Measurements from ENCODE around the gene RNF157.
"Not testable (repeated sequence)": the region's sequence is repeated elsewhere in the genome, so short reads cannot be mapped to it uniquely, and the experiment has no call there.

The RNF157 gene

DNA sequence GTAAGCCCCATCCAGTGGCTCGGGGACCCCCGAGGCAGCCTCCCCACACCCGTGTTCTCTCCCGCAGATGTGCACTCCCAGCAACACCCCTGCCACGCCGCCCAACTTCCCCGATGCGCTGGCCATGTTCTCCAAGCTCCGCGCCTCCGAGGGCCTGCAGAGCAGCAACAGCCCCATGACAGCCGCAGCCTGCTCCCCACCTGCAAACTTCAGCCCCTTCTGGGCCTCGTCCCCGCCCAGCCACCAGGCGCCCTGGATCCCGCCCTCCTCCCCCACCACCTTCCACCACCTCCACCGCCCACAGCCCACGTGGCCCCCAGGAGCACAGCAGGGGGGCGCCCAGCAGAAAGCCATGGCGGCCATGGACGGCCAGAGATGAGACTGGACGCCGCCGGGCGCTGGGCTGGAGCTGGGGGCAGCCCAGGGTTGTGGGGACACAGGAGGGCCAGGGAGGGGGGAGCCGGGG, 29.9 kb upstream of the RNF157 start:
- DNase-seq = no peak

DNA sequence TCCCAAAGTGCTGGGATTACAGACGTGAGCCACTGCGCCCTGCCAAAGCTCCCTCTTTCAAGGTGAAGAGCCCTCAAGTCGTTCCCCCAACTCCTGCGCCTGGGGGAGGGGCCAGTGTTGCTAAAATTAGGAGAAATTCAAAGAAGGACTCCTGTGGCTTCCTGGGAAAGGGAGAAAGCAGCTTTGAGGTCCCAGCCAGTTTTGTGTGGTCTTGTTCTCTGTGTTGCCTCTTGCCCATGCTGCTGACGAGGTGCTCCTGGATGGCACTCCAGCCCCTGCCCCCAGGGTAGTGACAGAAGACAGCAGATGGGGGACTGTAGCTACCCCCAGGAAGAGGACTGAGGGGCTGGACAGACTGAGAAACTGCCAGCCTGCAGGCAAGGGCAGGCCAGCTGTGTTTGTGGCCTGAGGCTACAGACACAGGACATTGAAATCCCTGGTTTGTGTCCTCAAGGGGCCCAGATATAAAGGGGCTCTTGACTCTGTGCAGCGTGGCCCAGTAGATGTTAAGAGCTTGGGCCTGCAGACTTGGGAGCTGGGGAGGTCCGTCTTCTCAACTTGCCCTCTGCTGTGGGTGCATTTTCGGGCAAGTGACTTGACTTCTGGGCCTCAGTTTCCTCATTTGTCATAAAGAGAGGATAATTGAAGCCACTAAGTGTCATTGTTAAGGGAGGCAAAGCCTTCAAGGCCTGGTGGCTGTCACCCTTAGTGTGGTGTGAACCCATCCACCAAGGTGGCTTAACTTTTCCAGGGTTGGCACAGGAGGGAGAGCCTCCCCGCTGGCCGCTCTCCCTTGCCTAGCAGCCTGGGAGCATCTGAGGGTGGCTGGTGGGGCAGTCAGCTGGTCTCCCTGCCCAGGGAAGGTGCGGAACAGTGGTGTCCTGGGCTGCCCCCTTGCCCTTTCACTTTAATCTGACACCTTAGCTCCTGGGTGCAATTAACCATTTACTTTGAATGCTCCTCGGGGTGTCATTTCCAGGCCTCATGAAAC, 29.0 kb upstream of the RNF157 start:
- no peak for DNase-seq

DNA sequence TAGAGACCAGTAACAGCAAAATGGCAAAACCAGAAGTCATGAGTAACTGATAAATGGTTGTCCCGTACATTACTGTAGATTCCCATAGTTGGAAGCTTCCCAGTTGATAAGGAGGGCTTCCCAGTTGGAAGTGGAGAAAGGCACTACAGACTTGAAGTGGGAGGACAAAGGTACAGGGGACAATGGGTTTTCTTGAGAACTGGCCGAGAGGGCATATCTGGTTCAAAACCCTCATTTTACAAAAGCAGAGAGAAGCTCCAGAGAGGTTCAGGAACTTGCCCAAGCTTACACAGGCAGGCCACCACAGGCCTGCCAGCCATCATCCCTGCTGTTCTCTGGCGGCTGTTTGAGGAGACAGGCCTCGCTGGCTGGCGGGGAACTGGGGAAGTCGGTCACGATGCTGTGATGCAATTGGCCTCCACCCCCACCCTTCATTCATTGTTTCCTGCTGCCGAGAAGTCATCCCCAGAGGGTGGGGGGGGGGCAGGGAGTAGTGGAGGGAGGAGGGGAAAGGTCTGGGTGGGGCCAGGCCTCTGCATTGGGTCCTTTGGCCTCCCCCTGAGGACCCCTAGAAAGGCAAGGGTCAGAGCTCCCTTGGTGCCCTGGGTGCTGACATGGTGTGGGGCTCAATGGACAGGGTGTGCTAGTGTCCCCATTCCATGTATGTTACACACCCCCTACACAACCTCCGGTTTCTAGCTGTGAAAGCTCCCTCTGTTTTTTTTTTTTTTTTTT, 27.9 kb upstream of the RNF157 start:
- DNase-seq = peak; percentile 47

DNA sequence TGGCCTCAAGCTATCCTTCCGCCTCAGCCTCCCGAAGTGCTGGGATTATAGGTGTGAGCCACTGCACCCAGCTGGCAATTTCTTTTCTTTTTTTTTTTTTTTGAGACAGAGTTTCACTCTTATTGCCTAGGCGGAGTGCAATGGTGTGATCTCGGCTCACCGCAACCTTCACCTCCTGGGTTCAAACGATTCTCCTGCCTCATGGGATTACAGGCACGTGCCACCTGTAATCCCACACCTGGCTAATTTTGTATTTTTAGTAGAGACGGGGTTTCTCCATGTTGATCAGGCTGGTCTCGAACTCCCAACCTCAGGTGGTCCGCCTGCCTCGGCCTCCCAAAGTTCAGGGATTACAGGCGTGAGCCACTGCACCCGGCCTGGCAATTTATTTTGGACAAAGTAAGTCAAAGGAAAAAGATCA, 27.3 kb upstream of the RNF157 start:
- DNase-seq = not testable (repeated sequence)

DNA sequence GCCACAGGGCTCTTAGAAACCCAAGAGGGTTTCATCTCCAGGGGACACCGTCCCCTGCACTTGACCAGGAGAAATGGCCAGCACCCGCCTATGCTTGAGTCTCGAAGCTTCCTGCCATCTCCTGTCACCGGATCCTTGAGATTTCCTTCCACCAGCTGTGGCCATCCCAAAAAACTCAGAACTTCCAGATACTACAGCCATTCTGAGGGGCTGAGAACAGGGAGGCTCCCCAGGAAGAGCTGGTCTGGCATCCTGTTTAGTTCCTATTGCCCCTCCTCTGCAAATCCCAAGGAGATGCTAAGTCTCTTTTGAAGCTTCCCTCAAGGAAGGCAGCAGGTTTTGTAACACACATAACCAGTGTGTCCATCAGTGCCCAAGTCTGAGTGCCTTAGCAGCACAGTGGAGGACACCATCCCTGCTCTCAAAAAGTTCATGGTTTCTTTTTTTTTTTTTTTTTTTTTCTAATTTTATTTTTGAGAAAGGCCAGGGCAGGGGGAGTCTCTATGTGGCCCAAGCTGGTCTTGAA, 26.8 kb upstream of the RNF157 start:
- DNase-seq = no peak

DNA sequence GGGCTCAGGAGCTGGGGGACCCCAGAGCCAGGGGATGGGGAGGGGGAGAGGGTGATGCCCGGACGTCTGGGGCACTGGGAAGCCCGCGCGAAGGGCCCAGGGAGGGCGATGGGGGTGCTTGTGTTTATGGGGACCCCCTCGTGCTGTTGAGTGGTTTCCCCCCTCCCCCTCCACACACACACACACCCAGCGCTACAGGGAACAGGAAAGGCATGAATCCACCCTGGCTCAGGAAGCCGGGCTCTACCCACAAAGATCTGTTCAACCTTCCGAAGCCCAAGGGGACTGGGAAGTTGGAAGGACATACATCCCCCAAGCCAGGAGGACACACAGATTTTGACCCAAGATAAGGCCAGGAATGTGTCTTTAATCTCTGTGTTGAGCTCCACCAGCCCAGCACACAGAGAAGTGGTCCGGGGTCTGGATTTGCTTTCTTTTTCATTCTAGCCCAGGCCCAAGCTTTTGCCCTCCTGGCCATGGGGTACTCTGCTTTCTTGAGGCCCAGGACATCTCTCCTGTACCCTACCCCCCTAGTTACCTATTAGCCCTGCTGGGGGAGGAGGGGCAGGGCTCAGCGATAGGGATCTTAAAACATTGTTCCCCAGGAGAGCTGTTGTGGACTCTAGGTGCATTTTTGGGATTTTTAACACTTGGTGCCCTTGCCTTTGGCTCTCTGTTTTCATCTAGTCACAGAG, 26.1 kb upstream of the RNF157 start:
- no peak for DNase-seq

DNA sequence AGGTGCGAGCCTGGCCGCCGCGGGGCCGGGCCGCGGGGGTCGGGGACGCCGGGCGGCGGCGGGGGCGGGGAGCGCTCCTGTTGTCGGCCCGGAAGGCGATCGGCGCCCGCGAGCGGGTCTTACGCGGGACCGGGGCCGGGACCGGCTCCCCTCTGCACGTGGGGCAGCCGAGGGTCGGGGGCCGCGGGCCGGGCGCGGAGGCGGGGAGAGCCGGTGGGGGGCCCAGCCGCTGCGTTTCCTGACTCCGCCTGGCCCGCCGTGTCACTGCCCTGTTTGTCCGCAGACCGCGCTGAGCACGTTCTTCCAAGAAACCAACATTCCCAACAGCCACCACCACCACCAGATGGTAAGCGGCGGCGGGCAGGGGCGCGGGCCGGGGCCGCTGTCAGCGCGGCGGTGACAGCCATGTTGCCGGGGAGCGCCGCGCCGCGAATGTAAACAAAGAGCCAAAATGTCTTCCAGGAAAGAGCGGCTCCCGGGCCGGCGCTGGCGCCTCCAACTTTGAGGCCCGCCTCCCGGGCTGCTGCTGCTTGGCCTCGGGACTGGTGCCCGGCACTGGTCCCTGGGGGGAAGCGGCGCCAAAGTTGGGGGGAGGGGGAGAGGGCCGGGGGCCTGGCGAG, 25.4 kb upstream of the RNF157 start:
- DNase-seq = peak; percentile 47

DNA sequence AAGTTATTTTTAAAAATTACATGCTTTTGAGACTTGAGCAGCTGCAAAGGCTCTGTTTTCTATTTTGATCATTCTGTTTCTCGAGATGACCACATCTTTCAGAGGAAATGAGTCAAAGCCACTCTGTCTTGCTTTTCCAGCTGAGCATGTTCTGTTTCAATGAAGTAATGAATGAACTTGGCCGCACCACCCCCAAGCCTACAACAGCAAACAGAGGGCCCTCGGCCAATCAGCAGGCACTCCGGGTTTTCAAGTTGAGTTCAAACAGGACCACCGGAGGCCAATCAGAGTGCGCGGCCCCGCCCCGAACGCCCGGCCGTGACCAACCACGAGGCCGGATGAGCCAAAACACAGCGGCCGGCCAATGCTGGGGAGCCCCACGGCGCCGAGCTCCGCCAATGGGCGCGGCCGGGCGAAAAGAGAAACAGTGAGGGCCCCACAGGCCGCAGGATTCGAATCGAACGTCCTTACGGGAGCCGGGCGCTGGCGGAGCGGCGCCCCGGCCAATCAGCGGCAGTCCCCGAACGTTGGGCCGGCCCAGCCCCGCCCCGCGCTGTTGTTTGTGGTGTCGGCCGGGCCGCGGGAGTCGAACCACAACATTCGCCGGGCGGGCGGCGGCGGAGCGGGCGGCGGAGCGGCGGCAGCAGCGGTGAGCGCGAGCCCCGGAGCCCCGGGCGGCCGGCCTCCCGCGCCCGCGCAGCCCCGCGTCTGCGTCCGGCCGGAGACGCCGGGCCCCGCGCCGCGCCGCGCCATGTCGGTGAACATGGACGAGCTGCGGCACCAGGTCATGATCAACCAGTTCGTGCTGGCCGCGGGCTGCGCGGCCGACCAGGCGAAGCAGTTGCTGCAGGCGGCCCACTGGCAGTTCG, 24.7 kb upstream of the RNF157 start, which contains the start of gene UBALD2:
Gene UBALD2, plus strand, starts transcription at position 594 of the 869 bp plus-strand sequence. Its CDS starts 158 bp downstream, at position 752.
- peak; percentile 99 for DNase-seq

DNA sequence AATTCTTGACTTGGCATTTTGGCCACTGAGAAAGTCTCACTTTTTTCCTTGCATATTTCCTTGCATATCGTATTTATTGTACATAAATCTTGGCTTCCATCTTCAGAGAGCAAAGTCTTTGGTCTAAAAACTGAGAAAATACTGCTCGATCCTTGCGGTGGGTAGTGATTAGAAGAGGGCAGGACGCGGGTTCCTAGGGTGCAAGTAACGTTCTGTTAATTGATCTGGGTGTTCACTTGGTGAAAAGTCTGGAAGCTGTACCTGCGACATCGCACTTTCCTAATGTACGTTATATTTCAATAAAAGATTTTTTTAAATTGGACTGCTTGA, 24.1 kb upstream of the RNF157 start:
- no peak for DNase-seq

DNA sequence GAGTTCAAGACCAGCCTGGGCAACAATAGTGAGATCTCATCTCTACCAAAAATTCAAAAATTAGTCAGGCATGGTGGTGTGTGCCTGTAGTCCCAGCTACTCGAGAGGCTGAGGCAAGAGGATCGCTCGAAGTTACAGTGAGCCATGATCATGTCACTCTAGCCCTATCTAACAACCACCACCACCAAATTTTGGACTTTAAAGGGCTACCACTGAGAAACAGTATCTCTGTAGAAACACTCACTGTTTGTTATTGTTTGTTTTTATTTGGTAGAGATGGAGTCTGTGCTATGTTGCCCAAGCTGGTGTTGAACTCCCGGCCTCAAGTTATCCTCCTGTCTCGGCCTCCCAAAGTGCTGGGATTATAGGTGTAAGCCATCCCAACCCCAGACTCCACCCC, 23.6 kb upstream of the RNF157 start:
- no peak for DNase-seq

DNA sequence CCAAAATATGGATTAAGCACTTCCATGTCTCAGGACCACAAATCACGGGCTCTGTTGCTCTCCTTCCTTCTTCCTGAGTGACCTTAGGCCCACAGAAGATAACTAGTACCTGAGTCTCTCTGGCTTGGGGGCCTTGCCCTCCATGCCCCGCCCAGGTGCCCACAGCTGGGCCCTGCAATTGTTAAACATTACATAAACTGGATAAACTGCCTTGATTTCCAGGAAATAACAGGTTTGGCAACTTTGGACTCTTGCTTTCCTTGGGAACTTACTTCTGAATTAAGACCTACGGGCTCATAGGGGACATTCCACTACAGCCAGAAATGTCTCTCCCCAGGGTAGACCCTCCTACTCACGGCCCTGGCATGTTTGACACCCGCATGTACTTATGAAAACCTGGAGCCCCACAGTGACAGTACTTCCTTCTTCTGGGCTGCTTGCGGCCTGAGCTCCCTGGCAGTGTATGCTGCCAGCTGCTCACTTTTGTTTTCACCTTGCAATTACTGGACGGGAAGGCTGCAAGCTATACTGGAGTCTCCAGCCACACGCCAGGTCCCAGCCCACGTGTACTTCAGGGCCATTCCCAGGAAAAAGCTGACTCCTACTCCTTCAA, 22.5 kb upstream of the RNF157 start:
- no peak for DNase-seq

DNA sequence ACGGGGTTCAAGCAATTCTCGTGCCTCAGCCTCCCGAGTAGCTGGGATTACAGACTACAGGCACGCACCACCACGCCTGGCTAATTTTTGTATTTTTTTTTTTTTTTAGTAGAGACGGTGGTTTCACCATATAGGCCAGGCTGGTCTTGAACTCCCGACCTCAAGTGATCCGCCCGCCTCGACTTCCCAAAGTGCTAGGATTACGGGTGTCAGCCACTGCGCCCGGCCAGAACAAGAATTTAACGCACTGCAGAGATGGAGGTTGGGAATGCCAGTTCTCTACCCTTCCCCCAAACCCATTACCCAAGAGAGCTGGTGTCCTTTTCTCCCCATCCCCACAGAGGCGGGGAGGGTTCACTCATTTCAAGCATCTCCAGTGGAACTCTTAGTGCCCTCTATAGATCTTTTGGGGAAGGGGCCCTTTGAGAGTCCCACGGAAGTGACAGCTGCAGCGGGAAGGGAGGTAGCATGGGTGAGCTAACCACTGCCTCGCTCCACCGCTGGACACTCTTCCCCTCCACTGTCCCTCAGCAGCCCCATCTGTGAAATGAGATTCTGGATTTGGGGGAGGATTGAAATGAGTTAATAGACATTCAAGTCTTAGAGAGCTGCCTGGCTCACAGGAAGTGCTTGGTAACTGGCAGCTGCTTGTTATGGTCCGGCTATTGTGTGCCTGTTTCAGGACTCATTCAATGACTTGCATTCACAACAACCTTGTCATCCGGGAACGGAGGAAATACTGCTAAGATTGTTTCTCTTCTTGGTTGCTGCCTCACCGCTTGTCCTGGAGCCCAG, 21.3 kb upstream of the RNF157 start:
- DNase-seq = no peak

DNA sequence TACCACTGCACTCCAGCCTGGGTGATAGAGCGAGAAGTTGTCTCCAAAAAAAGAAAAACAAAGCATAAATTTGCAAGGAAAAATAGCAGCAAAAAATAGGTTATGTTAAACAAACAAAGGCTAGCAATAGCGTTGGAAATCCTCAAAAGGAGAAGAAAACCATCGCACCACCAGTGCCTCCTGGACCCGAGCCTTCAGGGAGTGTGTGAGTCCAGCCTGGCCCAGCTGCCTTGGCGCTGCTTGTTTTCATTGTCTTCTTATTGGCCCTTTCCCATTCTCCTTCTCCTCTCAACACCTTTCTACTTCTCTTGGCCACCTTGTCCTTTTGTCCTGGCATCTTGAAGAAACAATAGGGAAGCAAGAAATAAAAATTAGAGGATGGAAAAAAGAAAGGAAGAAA, 20.4 kb upstream of the RNF157 start:
- DNase-seq = no peak

DNA sequence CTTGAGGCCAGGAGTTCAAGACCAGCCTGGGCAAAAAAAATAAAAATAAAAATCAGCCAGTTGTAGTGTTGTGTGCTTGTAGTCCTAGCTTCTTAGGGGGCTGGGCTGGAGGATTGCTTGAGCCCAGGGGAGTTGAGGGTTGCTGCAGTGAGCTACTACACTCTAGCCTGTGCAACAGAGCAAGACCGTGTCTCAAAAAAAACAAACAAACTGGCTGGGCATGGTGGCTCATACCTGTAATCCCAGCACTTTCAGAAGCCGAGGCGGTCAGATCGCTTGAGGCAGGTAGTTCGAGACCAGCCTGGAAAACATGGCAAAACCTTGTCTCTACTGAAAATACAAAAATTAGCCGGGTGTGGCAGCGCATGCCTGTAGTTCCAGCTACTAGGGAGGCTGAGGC, 19.9 kb upstream of the RNF157 start:
- no peak for DNase-seq

DNA sequence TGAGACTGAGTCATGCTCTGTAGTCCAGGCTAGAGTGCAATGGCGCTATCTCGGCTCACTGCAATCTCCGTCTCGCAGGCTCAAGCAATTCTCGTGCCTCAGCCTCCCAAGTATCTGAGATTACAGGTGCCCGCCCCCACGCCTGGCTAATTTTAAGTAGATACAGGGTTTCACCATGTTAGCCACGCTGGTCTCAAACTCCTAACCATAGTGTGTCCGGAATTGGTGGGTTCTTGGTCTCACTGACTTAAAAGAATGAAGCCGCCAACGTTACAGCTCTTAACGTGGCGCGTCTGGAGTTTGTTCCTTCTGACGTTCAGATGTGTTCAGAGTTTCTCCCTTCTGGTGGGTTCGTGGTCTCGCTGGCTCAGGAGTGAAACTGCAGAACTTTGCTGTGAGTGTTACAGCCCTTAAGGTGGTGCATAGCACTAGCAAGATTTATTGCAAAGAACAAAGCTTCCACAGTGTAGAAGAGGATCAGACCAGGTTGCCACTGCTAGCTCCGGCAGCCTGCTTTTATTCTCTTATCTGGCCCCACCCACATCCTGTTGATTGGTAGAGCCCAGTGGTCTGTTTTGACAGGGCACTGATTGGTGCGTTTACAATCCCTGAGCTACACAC, 16.2 kb upstream of the RNF157 start:
- DNase-seq = peak; percentile 47

DNA sequence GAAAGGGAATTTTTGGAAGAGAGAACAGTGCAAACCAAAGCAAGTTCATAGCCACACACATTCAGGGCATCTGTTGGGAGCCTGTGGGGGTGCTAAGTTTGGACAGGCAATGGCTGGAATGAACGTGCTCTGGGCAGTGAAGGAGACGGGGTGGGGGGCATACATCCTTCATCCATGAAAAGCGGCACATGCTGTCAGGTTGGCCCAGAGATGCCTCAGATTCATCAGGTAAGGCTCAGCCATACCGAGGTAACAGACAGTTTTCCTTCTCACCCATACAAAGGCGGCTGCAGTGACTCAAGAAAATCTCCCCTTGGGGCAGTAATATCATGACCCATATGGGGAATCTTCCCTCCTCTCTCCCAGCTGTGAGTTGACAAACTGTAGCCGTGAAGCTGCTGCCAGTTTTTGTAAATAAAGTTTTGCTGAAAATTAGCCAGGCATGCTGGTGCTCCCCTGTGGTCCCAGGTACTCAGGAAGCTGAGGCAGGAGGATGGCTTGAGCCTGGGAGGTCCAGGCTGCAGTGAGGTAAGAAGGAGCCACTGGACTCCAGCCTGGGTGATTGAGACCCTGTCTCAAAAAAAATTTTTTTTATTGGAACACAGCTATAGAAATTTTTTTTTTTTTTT, 15.6 kb upstream of the RNF157 start:
- no peak for DNase-seq

DNA sequence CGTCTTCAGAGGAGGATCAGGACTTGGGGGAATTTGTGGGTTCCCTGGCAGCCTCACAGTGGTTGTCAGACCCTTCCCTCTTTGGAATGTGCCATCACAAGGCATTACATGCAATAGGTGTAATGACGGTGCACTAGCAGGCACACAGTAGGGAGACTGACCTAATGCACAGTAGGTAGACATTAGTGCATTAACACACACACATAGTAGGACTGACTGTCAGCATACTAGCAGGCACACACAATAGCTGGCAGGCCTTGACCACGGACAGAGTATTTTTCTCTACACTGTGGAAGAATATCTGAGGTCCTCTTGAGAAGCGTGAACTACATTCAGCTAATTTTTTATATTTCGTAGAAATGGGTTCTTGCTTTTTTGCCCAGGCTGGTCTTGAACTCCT, 14.0 kb upstream of the RNF157 start:
- no peak for DNase-seq

DNA sequence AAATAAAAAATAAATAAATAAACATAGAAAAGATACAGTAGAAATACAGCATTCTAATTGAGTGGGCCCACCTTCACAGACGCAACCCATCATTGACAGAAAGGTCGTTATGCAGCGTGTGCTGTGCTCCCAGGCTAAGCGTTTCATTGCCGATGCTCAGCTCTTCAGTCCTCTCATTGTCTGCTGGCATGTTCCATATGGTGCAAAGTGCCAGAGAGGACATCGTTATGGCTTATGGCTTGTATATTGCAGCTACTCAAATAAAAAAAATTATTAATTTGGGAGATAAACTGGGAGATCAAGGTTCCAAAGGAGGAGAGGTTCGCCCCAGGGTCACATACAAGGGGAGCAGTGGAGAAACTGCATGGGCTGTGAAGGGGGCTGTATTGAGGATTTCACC, 13.5 kb upstream of the RNF157 start:
- DNase-seq = no peak
